Activated CD4-positive, alpha-beta T cell treated with anti-CD3 and anti-CD28 coated beads, Interleukin-2, amount 10 ng/mL, durations not matched to agents 7 days and 5 days (primary cell): ENCODE measurements around the gene KLHL34. TPM values are rescaled to one million over a fixed set of nuclear protein-coding genes. Genes with fewer than 3 reads are reported as not detected.

Experiments
- CTCF ChIA-PET: fragments of 350-600 bp; sonication (Branson Sonifier 250); formaldehyde crosslinking; loops from one replicate; lab custom pipeline; 2021; ENCODE audit warnings: antibody characterized with exemption; lab: Charles Lee
- POLR2A ChIA-PET: fragments of 350-600 bp; sonication (Branson Sonifier 250); formaldehyde crosslinking; loops from one replicate; lab custom pipeline; 2021; ENCODE audit warnings: antibody characterized with exemption; lab: Charles Lee
- DNase-seq: peaks from one replicate; pipeline ENCODE4 v3.0.0-alpha.2; 2020
- H3K27ac Mint-ChIP-seq: one replicate; pipeline ENCODE4 v1.8.0; 2021; ENCODE audit warnings: mild to moderate bottlenecking, moderate library complexity, mixed read lengths
- H3K27me3 Mint-ChIP-seq: one replicate; pipeline ENCODE4 v1.8.0; 2021; ENCODE audit warnings: mixed read lengths
- H3K36me3 Mint-ChIP-seq: one replicate; pipeline ENCODE4 v1.8.0; 2021; ENCODE audit warnings: low read depth, mixed read lengths
- H3K4me1 Mint-ChIP-seq: one replicate; pipeline ENCODE4 v1.8.0; 2021; ENCODE audit warnings: mixed read lengths
- H3K4me3 Mint-ChIP-seq: one replicate; pipeline ENCODE4 v1.8.0; 2021; ENCODE audit warnings: mild to moderate bottlenecking, moderate library complexity, mixed read lengths
- H3K9me3 Mint-ChIP-seq: one replicate; pipeline ENCODE4 v1.8.0; 2021; ENCODE audit warnings: mixed read lengths
- total RNA-seq, 2 experiments: library from RNA; stranded (reverse); gene quantifications; one replicate each; pipeline ENCODE4 v1.2.3, GENCODE V29; 2021

Gene KLHL34
- total RNA-seq, 2 experiments from 2014 or later = 0.50 to 0.58 TPM

DNA sequence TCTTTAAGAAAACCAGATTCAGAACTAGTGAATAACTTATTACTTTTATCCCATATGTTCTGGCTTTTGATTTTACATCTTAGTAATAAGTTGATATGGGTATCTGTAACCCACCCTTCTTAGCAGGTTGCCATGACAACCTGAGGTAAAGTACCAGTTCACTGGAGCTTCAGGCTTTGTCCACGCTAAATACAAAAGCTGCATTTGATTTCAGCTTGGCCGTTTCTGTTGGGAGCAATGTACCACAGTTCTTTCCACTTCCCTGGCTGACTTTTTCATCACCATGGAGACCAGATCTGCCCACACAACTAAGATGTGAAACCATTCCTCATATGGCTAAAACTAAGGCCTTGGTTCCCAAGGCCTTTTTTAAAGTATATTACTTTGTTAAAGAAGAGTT is 26.1 kb downstream of the KLHL34 start:
- no peak for DNase-seq
- H3K27me3 Mint-ChIP-seq = no peaks in the 10 kb centered on the region
- CTCF ChIA-PET = no interaction called here
- no peaks in the 10 kb centered on the region for H3K4me1 Mint-ChIP-seq
- peaks cover 9% of the 10 kb centered on the region for H3K36me3 Mint-ChIP-seq
- H3K4me3 Mint-ChIP-seq = no peak overlapping the region
- POLR2A ChIA-PET = no interaction called here
- H3K9me3 Mint-ChIP-seq = no peaks in the 10 kb centered on the region
- no peak overlapping the region for H3K27ac Mint-ChIP-seq

DNA sequence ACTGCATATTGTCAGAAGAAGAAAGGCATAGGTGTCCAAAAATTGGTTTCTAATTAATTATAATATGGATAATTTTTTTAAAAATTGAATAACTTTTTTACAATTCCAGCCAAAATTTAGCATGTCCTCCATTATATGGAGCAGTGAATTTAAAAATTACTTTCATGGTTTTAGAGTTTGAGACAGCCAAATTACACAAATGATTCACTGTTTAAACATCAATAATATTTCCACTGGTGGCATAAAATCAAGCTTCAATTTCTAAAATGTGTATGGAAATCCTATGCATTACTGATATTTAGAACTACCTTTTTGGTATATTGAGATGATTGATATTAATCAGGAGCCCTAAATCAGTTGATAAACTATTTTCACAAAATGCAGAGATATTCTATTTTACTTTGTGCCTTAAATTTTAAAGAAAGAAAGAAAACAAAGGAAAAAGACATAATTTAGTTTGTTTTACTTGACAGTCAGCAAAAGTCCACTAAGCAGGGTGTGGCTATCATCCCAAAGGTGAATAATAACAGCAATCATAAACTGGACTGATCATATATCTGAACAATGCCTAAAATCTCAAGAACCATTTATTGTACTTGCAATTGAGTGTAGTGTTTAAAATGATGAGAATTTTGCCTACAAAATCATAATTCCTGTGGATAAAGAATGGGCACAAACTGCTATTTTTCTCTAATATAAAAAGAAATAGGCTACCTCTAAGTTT is 34.2 kb downstream of the KLHL34 start:
- Mint-ChIP-seq H3K4me3 (no peak overlapping the region), H3K9me3 (peaks cover 3% of the 10 kb centered on the region), H3K36me3 (peaks cover 8% of the 10 kb centered on the region), H3K27me3 (no peaks in the 10 kb centered on the region), H3K4me1 (no peaks in the 10 kb centered on the region), H3K27ac (no peak overlapping the region)
- CTCF ChIA-PET = no interaction called here
- POLR2A ChIA-PET = no interaction called here
- DNase-seq = no peak

DNA sequence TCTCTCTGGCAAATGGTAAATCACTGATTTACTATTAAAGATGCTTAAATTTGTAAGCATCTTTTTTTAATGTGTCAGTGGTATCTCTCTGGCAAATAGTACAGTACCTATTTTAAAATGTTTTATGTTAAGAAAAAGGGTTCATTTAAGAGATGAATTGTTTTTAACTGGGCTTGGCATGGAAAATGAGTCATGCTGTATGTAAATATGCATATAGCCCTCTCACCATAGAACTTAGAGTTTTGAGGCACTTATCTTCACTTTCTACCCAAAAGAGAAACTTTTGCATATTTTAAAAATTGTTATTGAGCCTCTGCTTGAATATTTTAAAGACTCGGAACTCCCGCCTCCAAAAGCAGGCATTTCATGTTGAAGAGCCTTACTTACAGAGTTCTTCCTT is 37.9 kb downstream of the KLHL34 start:
- ChIA-PET CTCF (no interaction called here), POLR2A (no interaction called here)
- DNase-seq = no peak
- Mint-ChIP-seq H3K36me3 (no peaks in the 10 kb centered on the region), H3K9me3 (no peaks in the 10 kb centered on the region), H3K27me3 (no peaks in the 10 kb centered on the region), H3K27ac (no peak overlapping the region), H3K4me3 (no peak overlapping the region), H3K4me1 (no peaks in the 10 kb centered on the region)

DNA sequence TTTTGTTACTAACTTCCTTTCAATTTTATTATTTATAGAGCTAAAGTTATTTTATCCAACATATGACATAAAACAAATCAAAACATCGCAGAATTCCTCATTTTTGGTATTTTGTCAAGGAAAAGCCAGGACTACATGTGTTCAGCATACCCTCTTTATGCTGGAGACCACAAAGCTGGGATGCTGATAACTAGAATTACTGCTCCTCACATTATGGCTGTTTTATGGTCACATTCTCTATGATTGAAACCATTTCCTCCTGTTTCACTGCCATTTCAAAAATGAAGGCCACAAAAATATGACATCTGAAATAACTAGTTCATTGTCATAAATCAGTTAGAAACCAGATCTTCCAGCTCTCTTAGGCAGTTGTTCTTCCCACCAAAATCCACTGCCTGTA is 41.7 kb downstream of the KLHL34 start:
- Mint-ChIP-seq H3K27ac (no peak overlapping the region), H3K27me3 (no peaks in the 10 kb centered on the region), H3K4me1 (no peaks in the 10 kb centered on the region)

GRCh38 chrX:21612154-21612553 is 46.0 kb downstream of the KLHL34 start:
- CTCF ChIA-PET = no interaction called here
- no peaks in the 10 kb centered on the region for H3K9me3 Mint-ChIP-seq
- H3K27me3 Mint-ChIP-seq = no peaks in the 10 kb centered on the region
- H3K36me3 Mint-ChIP-seq = no peaks in the 10 kb centered on the region
- H3K27ac Mint-ChIP-seq = no peak overlapping the region
- POLR2A ChIA-PET = no interaction called here
- H3K4me1 Mint-ChIP-seq = no peaks in the 10 kb centered on the region
- H3K4me3 Mint-ChIP-seq = no peak overlapping the region
- DNase-seq = no peak

More for the DNA sequence above, 41.7 kb downstream of the KLHL34 start:
- Mint-ChIP-seq H3K9me3 (no peaks in the 10 kb centered on the region), H3K36me3 (no peaks in the 10 kb centered on the region), H3K4me3 (no peak overlapping the region)
- no peak for DNase-seq
- POLR2A ChIA-PET = no interaction called here
- CTCF ChIA-PET = no interaction called here

DNA sequence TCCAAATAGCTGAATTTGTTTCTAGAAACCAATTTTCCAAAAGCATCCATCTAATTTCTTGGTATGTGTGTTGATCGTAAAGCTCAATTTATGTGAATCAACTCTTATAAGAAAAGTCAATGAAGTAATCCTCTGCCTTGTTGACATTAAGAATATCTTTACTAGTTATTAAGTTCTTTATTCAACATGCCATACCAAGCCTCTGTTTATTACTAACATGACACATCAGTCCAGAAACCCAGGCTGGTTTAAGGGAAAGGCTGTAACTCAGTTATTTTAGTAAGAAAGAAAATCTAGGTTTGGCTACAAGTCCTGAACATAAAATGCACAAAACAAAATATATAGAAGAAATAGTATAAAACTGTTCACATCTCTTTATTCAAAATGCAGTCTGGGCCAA is 48.0 kb downstream of the KLHL34 start:
- Mint-ChIP-seq H3K4me1 (no peaks in the 10 kb centered on the region), H3K27me3 (no peaks in the 10 kb centered on the region), H3K4me3 (no peak overlapping the region), H3K36me3 (peaks cover 2% of the 10 kb centered on the region), H3K9me3 (no peaks in the 10 kb centered on the region), H3K27ac (no peak overlapping the region)
- CTCF ChIA-PET = no interaction called here
- POLR2A ChIA-PET = no interaction called here
- no peak for DNase-seq

- H3K36me3 Mint-ChIP-seq = peaks cover 3% of the 10 kb centered on the region
- no peaks in the 10 kb centered on the region for H3K9me3 Mint-ChIP-seq
- H3K27ac Mint-ChIP-seq = no peak overlapping the region
- DNase-seq = no peak
- no peaks in the 10 kb centered on the region for H3K4me1 Mint-ChIP-seq
- H3K4me3 Mint-ChIP-seq = no peak overlapping the region
- POLR2A ChIA-PET = no interaction called here
- no peaks in the 10 kb centered on the region for H3K27me3 Mint-ChIP-seq
- CTCF ChIA-PET = no interaction called here
These were observed 52.1 kb downstream of the KLHL34 start for GRCh38 chrX:21606002-21606401.

Other genes with a start within 250 kb of the KLHL34 start
- gene SMPX, start 99.8 kb upstream of the KLHL34 start, total RNA-seq = not detected
- 1 to 10 TPM; 8.3 to 8.4 TPM for gene MBTPS2, start 181.3 kb upstream of the KLHL34 start, total RNA-seq
- 1 to 10 TPM; 1.5 to 2.0 TPM for gene YY2, start 197.7 kb upstream of the KLHL34 start, total RNA-seq